Measurements from ENCODE around the gene CD93.

- TF ChIP-seq CTCF (IDR thresholded peaks at IDR 0.05; ENCODE audit: insufficient read depth, low read depth, low read length) (no peak), EZH2 (IDR thresholded peaks at IDR 0.05; ENCODE audit: insufficient read depth, low read length) (no peak)
These were observed 27.1 kb downstream of the CD93 start for GRCh38 chr20:23059001-23059400.

All from astrocyte (in vitro differentiated cells and primary cell).